Liver (tissue), 9 donors: ENCODE data around the gene TUFT1. TPM values are rescaled to one million over a fixed set of nuclear protein-coding genes. Genes with fewer than 3 reads are reported as not detected.

Source experiments
- DNase-seq: peaks from one replicate; pipeline ENCODE4 v3.0.0-alpha.2; 2017; ENCODE audit warnings: low spot score
- H3K27ac ChIP-seq, 2 donors: one replicate each; pipeline ENCODE4 v1.7.0; 2013; ENCODE audit warnings: inconsistent platforms in 2 of 2, low read length in 2 of 2, control low read depth in 1 of 2, low read depth in 1 of 2, mild to moderate bottlenecking in 1 of 2
- H3K27me3 ChIP-seq, 4 donors: one replicate each; pipeline versions ENCODE4 v1.6.1 to v1.7.0; 2013; ENCODE audit warnings: low read length in 3 of 4, inconsistent platforms in 1 of 4, mild to moderate bottlenecking in 1 of 4, moderate library complexity in 1 of 4; ENCODE audit not compliant: control insufficient read depth in 4 of 4, insufficient read depth in 4 of 4
- H3K36me3 ChIP-seq, 4 donors: one replicate each; pipeline versions ENCODE4 v1.6.1 to v1.7.0; 2013; ENCODE audit warnings: low read length in 3 of 4, mild to moderate bottlenecking in 3 of 4, low read depth in 1 of 4, moderate library complexity in 1 of 4; ENCODE audit not compliant: control insufficient read depth in 4 of 4, insufficient read depth in 3 of 4
- H3K4me1 ChIP-seq, 4 donors: one replicate each; pipeline versions ENCODE4 v1.6.1 to v1.7.0; 2013; ENCODE audit warnings: low read length in 3 of 4, mild to moderate bottlenecking in 3 of 4, moderate library complexity in 1 of 4; ENCODE audit not compliant: control insufficient read depth in 4 of 4, insufficient read depth in 4 of 4
- H3K4me3 ChIP-seq, 3 donors: one replicate each; pipeline versions ENCODE4 v1.6.1 to v1.7.0; 2013; ENCODE audit warnings: low read length in 3 of 3, control low read depth in 1 of 3, low read depth in 1 of 3, mild to moderate bottlenecking in 1 of 3
- H3K9ac ChIP-seq, 2 donors: one replicate each; pipeline ENCODE4 v1.7.0; 2013; ENCODE audit warnings: low read length in 2 of 2, mild to moderate bottlenecking in 2 of 2, moderate library complexity in 2 of 2, control low read depth in 1 of 2, low read depth in 1 of 2
- H3K9me3 ChIP-seq, 4 donors: one replicate each; pipeline versions ENCODE4 v1.6.1 to v1.7.0; 2013; ENCODE audit warnings: low read length in 3 of 4; ENCODE audit not compliant: control insufficient read depth in 4 of 4
- EGR1 ChIP-seq, 2 donors: IDR thresholded peaks; 2 replicates each; pipeline ENCODE4 v1.6.1; 2016 to 2018; ENCODE audit warnings: antibody characterized with exemption in 2 of 2, low read depth in 2 of 2
- FOXA1 ChIP-seq: IDR thresholded peaks from 2 replicates; pipeline ENCODE4 v1.6.1; 2016; ENCODE audit warnings: antibody characterized with exemption
- FOXA2 ChIP-seq: IDR thresholded peaks from 2 replicates; pipeline ENCODE4 v1.6.1; 2016; ENCODE audit warnings: antibody characterized with exemption
- GABPA ChIP-seq, 2 donors: IDR thresholded peaks in 1 of 2; conservative IDR thresholded peaks in 1 of 2; 2 replicates each; pipeline ENCODE4 v1.6.1; 2016; ENCODE audit warnings: antibody characterized with exemption in 2 of 2, mild to moderate bottlenecking in 1 of 2, moderate library complexity in 1 of 2
- HNF4A ChIP-seq, 2 donors: conservative IDR thresholded peaks; 2 replicates each; pipeline ENCODE4 v1.6.1; 2016; ENCODE audit warnings: antibody characterized with exemption in 2 of 2, mild to moderate bottlenecking in 2 of 2
- HNF4G ChIP-seq: IDR thresholded peaks from 2 replicates; pipeline ENCODE4 v1.6.1; 2016; ENCODE audit warnings: antibody characterized with exemption
- JUND ChIP-seq, 2 donors: IDR thresholded peaks; 2 replicates each; pipeline ENCODE4 v1.6.1; 2016; ENCODE audit warnings: antibody characterized with exemption in 2 of 2
- NR2F2 ChIP-seq: IDR thresholded peaks from 2 replicates; pipeline ENCODE4 v1.6.1; 2016; ENCODE audit warnings: antibody characterized with exemption
- RAD21 ChIP-seq, 2 donors: IDR thresholded peaks; 2 replicates each; pipeline ENCODE4 v1.6.1; 2016; ENCODE audit warnings: antibody characterized with exemption in 2 of 2, mild to moderate bottlenecking in 2 of 2
- RXRA ChIP-seq, 2 donors: IDR thresholded peaks; 2 replicates each; pipeline ENCODE4 v1.6.1; 2017 to 2018; ENCODE audit warnings: antibody characterized with exemption in 2 of 2, mild to moderate bottlenecking in 1 of 2
- SP1 ChIP-seq: IDR thresholded peaks from 2 replicates; pipeline ENCODE4 v1.6.1; 2018; ENCODE audit warnings: antibody characterized with exemption, mild to moderate bottlenecking
- TAF1 ChIP-seq: conservative IDR thresholded peaks from 2 replicates; pipeline ENCODE4 v1.6.1; 2016; ENCODE audit warnings: antibody characterized with exemption, mild to moderate bottlenecking
- YY1 ChIP-seq: IDR thresholded peaks from 2 replicates; pipeline ENCODE4 v1.6.1; 2016; ENCODE audit warnings: antibody characterized with exemption, mild to moderate bottlenecking
- WGBS: extraction: QIAGEN DNeasy Blood & Tissue Kit; methylation state at CpG from one replicate; pipeline ENCODE4 v1.1.7; 2013; 5-methylcytosine and 5-hydroxymethylcytosine counted together
- polyA plus RNA-seq, 2 donors: library from polyadenylated mRNA; stranded (reverse) in 1 of 2; unstranded in 1 of 2; fragments of 200-250 nt in 1 of 2; fragments of >200 nt in 1 of 2; fragmentation: Nextera tagmentation in 1 of 2; extraction: Ambion mirVana in 1 of 2; gene quantifications; one replicate each; pipeline versions ENCODE4 v1.2.1 to v1.2.3, GENCODE V29; 2013 to 2015
- total RNA-seq, 2 donors: library from RNA; depleted of rRNA; stranded (reverse); fragments of >200 nt; gene quantifications; one replicate each; pipeline ENCODE4 v1.2.3, GENCODE V29; 2014
- TF ChIP-seq, protein P1 (sequence below): IDR thresholded peaks from 2 replicates; pipeline ENCODE4 v1.6.1; 2016; ENCODE audit warnings: antibody characterized with exemption
- TF ChIP-seq, protein P2 (sequence below): fragments of 150-350 bp; IDR thresholded peaks from 2 replicates; pipeline ENCODE4 v1.5.1; 2017; ENCODE audit warnings: improper control_type of control experiment, low read depth, low read length; ENCODE audit not compliant: missing input control
- TF ChIP-seq, protein P3 (sequence below): IDR thresholded peaks from 2 replicates; pipeline ENCODE4 v1.6.1; 2016; ENCODE audit warnings: antibody characterized with exemption
- TF ChIP-seq, protein P4 (sequence below): IDR thresholded peaks from 2 replicates; pipeline ENCODE4 v1.6.1; 2016; ENCODE audit warnings: antibody characterized with exemption
- TF ChIP-seq, protein P5 (sequence below): IDR thresholded peaks from 2 replicates; pipeline ENCODE4 v1.6.1; 2016; ENCODE audit warnings: antibody characterized with exemption, mild to moderate bottlenecking
- donor health status: healthy.
- donor health status: healthy.
- donor health status: healthy.
- donor health status: healthy.
- donor health status: healthy.

Gene TUFT1
- total and polyA plus RNA-seq, 4 donors, result 1.7 to 4.8 (median 3.0) TPM

DNA sequence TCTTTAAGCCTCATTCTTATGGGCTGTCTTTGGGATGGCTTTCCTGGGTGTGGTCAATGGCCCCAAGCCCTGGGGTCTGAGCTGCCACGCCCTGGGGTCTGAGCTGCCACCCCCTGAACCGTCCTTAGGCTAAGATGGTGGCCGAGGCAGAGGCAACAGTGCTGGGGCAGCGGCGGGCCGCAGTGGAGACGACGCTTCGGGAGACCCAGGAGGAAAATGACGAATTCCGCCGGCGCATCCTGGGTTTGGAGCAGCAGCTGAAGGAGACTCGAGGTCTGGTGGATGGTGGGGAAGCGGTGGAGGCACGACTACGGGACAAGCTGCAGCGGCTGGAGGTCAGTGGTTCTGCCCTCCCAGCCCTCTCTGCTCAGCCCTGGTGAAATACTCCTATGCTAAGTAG is 10.3 kb upstream of the TUFT1 start:
- Histone ChIP-seq H3K27me3 (no peaks in the 10 kb centered on the region), H3K9me3 (no peaks in the 10 kb centered on the region), H3K9ac (no peak overlapping the region), H3K36me3 (peaks cover 10 to 62% (median 38%) of the 10 kb centered on the region in 4 donors), H3K27ac (no peak overlapping the region), H3K4me3 (no peak overlapping the region), H3K4me1 (no peaks in the 10 kb centered on the region)
- WGBS, result 96% methylated on average over 18 of the region's 18 CpGs
- DNase-seq, result no peak
- TF ChIP-seq, protein P1, sequence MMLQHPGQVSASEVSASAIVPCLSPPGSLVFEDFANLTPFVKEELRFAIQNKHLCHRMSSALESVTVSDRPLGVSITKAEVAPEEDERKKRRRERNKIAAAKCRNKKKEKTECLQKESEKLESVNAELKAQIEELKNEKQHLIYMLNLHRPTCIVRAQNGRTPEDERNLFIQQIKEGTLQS, result no peak
- TF ChIP-seq HNF4A (conservative IDR thresholded peaks at IDR 0.05) (no peak), FOXA1 (no peak), FOXA2 (no peak), RAD21 (IDR thresholded peaks at IDR 0.05) (no peak), EGR1 (IDR thresholded peaks at IDR 0.05; ENCODE audit: low read depth in 2 of 2) (no peak), TAF1 (no peak), RXRA (IDR thresholded peaks at IDR 0.05) (no peak), SP1 (no peak), JUND (IDR thresholded peaks at IDR 0.05) (no peak), GABPA (IDR thresholded peaks at IDR 0.05 in 1 of 2, conservative IDR thresholded peaks at IDR 0.05 in 1 of 2) (no peak), YY1 (no peak), HNF4G (no peak)
- TF ChIP-seq, protein P2, sequence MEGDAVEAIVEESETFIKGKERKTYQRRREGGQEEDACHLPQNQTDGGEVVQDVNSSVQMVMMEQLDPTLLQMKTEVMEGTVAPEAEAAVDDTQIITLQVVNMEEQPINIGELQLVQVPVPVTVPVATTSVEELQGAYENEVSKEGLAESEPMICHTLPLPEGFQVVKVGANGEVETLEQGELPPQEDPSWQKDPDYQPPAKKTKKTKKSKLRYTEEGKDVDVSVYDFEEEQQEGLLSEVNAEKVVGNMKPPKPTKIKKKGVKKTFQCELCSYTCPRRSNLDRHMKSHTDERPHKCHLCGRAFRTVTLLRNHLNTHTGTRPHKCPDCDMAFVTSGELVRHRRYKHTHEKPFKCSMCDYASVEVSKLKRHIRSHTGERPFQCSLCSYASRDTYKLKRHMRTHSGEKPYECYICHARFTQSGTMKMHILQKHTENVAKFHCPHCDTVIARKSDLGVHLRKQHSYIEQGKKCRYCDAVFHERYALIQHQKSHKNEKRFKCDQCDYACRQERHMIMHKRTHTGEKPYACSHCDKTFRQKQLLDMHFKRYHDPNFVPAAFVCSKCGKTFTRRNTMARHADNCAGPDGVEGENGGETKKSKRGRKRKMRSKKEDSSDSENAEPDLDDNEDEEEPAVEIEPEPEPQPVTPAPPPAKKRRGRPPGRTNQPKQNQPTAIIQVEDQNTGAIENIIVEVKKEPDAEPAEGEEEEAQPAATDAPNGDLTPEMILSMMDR, result no peak
- TF ChIP-seq, protein P3, sequence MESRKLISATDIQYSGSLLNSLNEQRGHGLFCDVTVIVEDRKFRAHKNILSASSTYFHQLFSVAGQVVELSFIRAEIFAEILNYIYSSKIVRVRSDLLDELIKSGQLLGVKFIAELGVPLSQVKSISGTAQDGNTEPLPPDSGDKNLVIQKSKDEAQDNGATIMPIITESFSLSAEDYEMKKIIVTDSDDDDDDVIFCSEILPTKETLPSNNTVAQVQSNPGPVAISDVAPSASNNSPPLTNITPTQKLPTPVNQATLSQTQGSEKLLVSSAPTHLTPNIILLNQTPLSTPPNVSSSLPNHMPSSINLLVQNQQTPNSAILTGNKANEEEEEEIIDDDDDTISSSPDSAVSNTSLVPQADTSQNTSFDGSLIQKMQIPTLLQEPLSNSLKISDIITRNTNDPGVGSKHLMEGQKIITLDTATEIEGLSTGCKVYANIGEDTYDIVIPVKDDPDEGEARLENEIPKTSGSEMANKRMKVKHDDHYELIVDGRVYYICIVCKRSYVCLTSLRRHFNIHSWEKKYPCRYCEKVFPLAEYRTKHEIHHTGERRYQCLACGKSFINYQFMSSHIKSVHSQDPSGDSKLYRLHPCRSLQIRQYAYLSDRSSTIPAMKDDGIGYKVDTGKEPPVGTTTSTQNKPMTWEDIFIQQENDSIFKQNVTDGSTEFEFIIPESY, result no peak

DNA sequence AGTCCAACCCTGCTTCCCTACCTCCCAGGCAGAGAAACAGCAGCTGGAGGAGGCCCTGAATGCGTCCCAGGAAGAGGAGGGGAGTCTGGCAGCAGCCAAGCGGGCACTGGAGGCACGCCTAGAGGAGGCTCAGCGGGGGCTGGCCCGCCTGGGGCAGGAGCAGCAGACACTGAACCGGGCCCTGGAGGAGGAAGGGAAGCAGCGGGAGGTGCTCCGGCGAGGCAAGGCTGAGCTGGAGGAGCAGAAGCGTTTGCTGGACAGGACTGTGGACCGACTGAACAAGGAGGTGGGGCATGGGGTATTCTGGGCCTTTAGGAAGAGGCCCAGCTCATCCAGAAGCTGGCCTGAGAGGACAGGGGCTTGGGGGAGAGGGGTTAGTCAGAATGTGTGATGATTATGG is 9.6 kb upstream of the TUFT1 start:
- H3K27ac ChIP-seq, result no peak overlapping the region
- H3K9me3 ChIP-seq, result no peaks in the 10 kb centered on the region
- TF ChIP-seq, protein P2, result no peak
- TF ChIP-seq NR2F2 (no peak), HNF4A (conservative IDR thresholded peaks at IDR 0.05) (no peak), RXRA (IDR thresholded peaks at IDR 0.05) (no peak), SP1 (no peak)
- TF ChIP-seq, protein P4, sequence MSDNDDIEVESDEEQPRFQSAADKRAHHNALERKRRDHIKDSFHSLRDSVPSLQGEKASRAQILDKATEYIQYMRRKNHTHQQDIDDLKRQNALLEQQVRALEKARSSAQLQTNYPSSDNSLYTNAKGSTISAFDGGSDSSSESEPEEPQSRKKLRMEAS, result no peak
- TF ChIP-seq, protein P5, sequence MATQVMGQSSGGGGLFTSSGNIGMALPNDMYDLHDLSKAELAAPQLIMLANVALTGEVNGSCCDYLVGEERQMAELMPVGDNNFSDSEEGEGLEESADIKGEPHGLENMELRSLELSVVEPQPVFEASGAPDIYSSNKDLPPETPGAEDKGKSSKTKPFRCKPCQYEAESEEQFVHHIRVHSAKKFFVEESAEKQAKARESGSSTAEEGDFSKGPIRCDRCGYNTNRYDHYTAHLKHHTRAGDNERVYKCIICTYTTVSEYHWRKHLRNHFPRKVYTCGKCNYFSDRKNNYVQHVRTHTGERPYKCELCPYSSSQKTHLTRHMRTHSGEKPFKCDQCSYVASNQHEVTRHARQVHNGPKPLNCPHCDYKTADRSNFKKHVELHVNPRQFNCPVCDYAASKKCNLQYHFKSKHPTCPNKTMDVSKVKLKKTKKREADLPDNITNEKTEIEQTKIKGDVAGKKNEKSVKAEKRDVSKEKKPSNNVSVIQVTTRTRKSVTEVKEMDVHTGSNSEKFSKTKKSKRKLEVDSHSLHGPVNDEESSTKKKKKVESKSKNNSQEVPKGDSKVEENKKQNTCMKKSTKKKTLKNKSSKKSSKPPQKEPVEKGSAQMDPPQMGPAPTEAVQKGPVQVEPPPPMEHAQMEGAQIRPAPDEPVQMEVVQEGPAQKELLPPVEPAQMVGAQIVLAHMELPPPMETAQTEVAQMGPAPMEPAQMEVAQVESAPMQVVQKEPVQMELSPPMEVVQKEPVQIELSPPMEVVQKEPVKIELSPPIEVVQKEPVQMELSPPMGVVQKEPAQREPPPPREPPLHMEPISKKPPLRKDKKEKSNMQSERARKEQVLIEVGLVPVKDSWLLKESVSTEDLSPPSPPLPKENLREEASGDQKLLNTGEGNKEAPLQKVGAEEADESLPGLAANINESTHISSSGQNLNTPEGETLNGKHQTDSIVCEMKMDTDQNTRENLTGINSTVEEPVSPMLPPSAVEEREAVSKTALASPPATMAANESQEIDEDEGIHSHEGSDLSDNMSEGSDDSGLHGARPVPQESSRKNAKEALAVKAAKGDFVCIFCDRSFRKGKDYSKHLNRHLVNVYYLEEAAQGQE, result no peak
- no peak overlapping the region for H3K9ac ChIP-seq
- H3K4me1 ChIP-seq, result no peaks in the 10 kb centered on the region
- 90% methylated on average over 11 of the region's 11 CpGs for WGBS
- H3K4me3 ChIP-seq, result no peak overlapping the region
- H3K36me3 ChIP-seq, result peaks cover 9 to 61% (median 41%) of the 10 kb centered on the region in 4 donors
- no peak for DNase-seq
- no peaks in the 10 kb centered on the region for H3K27me3 ChIP-seq
